ENCODE measurements around the gene COL20A1.
"Not testable (repeated sequence)": the region's sequence is repeated elsewhere in the genome, so short reads cannot be mapped to it uniquely, and the experiment has no call there.

Gene COL20A1

GRCh38 chr20:63249891-63250290 lies 43.1 kb upstream of the COL20A1 start:
- TF ChIP-seq MYC (IDR thresholded peaks at IDR 0.05; ENCODE audit: low read depth, low read length), result no peak
- no peak for TF ChIP-seq CTCF (IDR thresholded peaks at IDR 0.05; ENCODE audit: low read depth, low read length)
- no peak for TF ChIP-seq MAX (IDR thresholded peaks at IDR 0.05; ENCODE audit: low read depth, low read length)
- no peak for TF ChIP-seq POLR2A (IDR thresholded peaks at IDR 0.05; ENCODE audit: extremely low read depth, insufficient read length)

GRCh38 chr20:63251350-63251749 lies 41.6 kb upstream of the COL20A1 start:
- TF ChIP-seq CTCF (IDR thresholded peaks at IDR 0.05; ENCODE audit: low read depth, low read length), result peak; percentile 31
- H3K4me3 ChIP-seq (ENCODE audit: low read depth, low read length); DNase-seq (ENCODE audit: low read depth): not testable (repeated sequence)

More at GRCh38 chr20:63249891-63250290, 43.1 kb upstream of the COL20A1 start:
- H3K4me3 ChIP-seq (ENCODE audit: low read depth, low read length), result no peak overlapping the region
- no peak for DNase-seq (ENCODE audit: low read depth)

GRCh38 chr20:63252284-63252711 lies 40.7 kb upstream of the COL20A1 start:
- no peak for DNase-seq (ENCODE audit: low read depth)
- no peak overlapping the region for H3K4me3 ChIP-seq (ENCODE audit: low read depth, low read length)

GRCh38 chr20:63253065-63253437 lies 39.9 kb upstream of the COL20A1 start:
- no peak for DNase-seq (ENCODE audit: low read depth)
- TF ChIP-seq CTCF (IDR thresholded peaks at IDR 0.05; ENCODE audit: low read depth, low read length) (no peak), MAX (IDR thresholded peaks at IDR 0.05; ENCODE audit: low read depth, low read length) (no peak), POLR2A (IDR thresholded peaks at IDR 0.05; ENCODE audit: extremely low read depth, insufficient read length) (no peak), MYC (IDR thresholded peaks at IDR 0.05; ENCODE audit: low read depth, low read length) (no peak)
- no peak overlapping the region for H3K4me3 ChIP-seq (ENCODE audit: low read depth, low read length)

More at GRCh38 chr20:63252284-63252711, 40.7 kb upstream of the COL20A1 start:
- TF ChIP-seq CTCF (IDR thresholded peaks at IDR 0.05; ENCODE audit: low read depth, low read length) (no peak), POLR2A (IDR thresholded peaks at IDR 0.05; ENCODE audit: extremely low read depth, insufficient read length) (no peak), MYC (IDR thresholded peaks at IDR 0.05; ENCODE audit: low read depth, low read length) (no peak), MAX (IDR thresholded peaks at IDR 0.05; ENCODE audit: low read depth, low read length) (no peak)

- no peak overlapping the region for H3K4me3 ChIP-seq (ENCODE audit: low read depth, low read length)
- no peak for DNase-seq (ENCODE audit: low read depth)
- TF ChIP-seq MYC (IDR thresholded peaks at IDR 0.05; ENCODE audit: low read depth, low read length) (no peak), CTCF (IDR thresholded peaks at IDR 0.05; ENCODE audit: low read depth, low read length) (no peak), POLR2A (IDR thresholded peaks at IDR 0.05; ENCODE audit: extremely low read depth, insufficient read length) (no peak), MAX (IDR thresholded peaks at IDR 0.05; ENCODE audit: low read depth, low read length) (no peak)
Observed at GRCh38 chr20:63253438-63254231, 39.4 kb upstream of the COL20A1 start.

Data from NB4 (cell line).